ENCODE data around the gene TMPRSS4. TPM values are rescaled to one million over a fixed set of nuclear protein-coding genes. Genes with fewer than 3 reads are reported as not detected.

The TMPRSS4 gene
- total RNA-seq, 1 experiment from 2014 or later: 1.5 TPM

DNA sequence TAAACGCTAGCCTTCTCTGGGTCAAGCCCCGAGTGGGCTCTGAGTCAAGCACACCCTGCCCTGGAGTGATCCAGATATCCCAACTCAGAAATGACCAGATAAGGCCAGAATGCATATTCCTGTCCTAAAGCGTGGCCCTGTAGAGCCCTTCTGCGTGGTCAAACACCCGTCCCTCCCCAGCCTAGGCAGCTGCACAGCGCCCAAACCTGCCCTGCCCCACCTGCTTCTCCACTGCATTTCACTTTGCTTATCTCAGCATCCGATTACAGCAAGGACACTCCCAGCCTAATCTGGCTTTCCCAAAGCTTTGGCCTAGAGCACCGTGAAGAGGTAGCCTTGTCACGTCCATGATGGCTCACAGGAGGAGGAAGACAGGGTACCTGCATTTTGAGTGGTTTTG, 11.9 kb upstream of the TMPRSS4 start:
- Histone ChIP-seq H3K36me3 (ENCODE audit: control insufficient read depth in 1 of 2, insufficient read depth in 2 of 2, low read length in 2 of 2) (no peaks in the 10 kb centered on the region), H3K27me3 (ENCODE audit: insufficient read depth, low read length) (no peaks in the 10 kb centered on the region), H2AFZ (ENCODE audit: low read depth, low read length, poor library complexity, severe bottlenecking) (no peak overlapping the region), H3K27ac (ENCODE audit: low read depth, low read length) (no peak overlapping the region), H3K4me1 (ENCODE audit: control insufficient read depth in 1 of 2, insufficient read depth in 2 of 2, low read length in 2 of 2) (peaks cover 0 to 7% of the 10 kb centered on the region in 2 experiments; a peak in 1 of 4 replicates), H4K20me1 (ENCODE audit: insufficient read depth) (no peaks in the 10 kb centered on the region), H3K9me2 (ENCODE audit: insufficient read depth) (no peaks in the 10 kb centered on the region), H3K4me2 (ENCODE audit: low read length) (no peak overlapping the region), H3K9me3 (ENCODE audit: control insufficient read depth in 1 of 2, insufficient read depth in 1 of 2, low read depth in 1 of 2, low read length in 2 of 2) (no peaks in the 10 kb centered on the region), H3K9ac (ENCODE audit: low read length) (no peak overlapping the region), H3K79me2 (ENCODE audit: insufficient read depth, low read length) (no peaks in the 10 kb centered on the region), H3K4me3 (replicated peaks in 1 of 2; ENCODE audit: low read depth in 1 of 2, low read length in 2 of 2) (no peak overlapping the region)
- DNase-seq (ENCODE audit: low read depth, low spot score) (no peak), ATAC-seq (no peak)
- intact Hi-C loops (cut with micrococcal nuclease): no loop called here
- ChIA-PET RAD21 (ENCODE audit: low non-redundant PET in 1 of 2, low total read pairs in 2 of 2, uncharacterized antibody in 2 of 2, unreplicated experiment in 2 of 2) (no interaction called here), CTCF (no interaction called here), POLR2A (no interaction called here)
- BruUV-seq (replicated peaks): no TSS peak
- no peak for TF ChIP-seq CBX3 (IDR thresholded peaks at IDR 0.05; ENCODE audit: low read depth)
- no peak for TF ChIP-seq SP1 (IDR thresholded peaks at IDR 0.05; ENCODE audit: low read depth)
- no peak for TF ChIP-seq EGR1 (IDR thresholded peaks at IDR 0.05; ENCODE audit: low read depth)
- TF ChIP-seq, protein P1, sequence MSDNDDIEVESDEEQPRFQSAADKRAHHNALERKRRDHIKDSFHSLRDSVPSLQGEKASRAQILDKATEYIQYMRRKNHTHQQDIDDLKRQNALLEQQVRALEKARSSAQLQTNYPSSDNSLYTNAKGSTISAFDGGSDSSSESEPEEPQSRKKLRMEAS (IDR thresholded peaks at IDR 0.05): no peak
- TF ChIP-seq JUND (IDR thresholded peaks at IDR 0.05): no peak
- TF ChIP-seq ZNF274 (IDR thresholded peaks at IDR 0.05; ENCODE audit: low read depth, low read length): no peak
- TF ChIP-seq REST (IDR thresholded peaks at IDR 0.05; ENCODE audit: low read depth): no peak
- TF ChIP-seq, protein P2, sequence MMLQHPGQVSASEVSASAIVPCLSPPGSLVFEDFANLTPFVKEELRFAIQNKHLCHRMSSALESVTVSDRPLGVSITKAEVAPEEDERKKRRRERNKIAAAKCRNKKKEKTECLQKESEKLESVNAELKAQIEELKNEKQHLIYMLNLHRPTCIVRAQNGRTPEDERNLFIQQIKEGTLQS (IDR thresholded peaks at IDR 0.05): no peak
- no peak for TF ChIP-seq EZH2phosphoT487 (IDR thresholded peaks at IDR 0.05; ENCODE audit: borderline replicate concordance)
- TF ChIP-seq, protein P3, sequence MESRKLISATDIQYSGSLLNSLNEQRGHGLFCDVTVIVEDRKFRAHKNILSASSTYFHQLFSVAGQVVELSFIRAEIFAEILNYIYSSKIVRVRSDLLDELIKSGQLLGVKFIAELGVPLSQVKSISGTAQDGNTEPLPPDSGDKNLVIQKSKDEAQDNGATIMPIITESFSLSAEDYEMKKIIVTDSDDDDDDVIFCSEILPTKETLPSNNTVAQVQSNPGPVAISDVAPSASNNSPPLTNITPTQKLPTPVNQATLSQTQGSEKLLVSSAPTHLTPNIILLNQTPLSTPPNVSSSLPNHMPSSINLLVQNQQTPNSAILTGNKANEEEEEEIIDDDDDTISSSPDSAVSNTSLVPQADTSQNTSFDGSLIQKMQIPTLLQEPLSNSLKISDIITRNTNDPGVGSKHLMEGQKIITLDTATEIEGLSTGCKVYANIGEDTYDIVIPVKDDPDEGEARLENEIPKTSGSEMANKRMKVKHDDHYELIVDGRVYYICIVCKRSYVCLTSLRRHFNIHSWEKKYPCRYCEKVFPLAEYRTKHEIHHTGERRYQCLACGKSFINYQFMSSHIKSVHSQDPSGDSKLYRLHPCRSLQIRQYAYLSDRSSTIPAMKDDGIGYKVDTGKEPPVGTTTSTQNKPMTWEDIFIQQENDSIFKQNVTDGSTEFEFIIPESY (IDR thresholded peaks at IDR 0.05; ENCODE audit: extremely low read depth, insufficient replicate concordance, low read length): no peak
- no peak for TF ChIP-seq TCF7L2 (IDR thresholded peaks at IDR 0.05; ENCODE audit: borderline replicate concordance, extremely low read depth, insufficient read depth, insufficient read length)
- no peak for TF ChIP-seq POLR2A (IDR thresholded peaks at IDR 0.05; ENCODE audit: borderline replicate concordance, extremely low read depth, insufficient read depth, insufficient read length)
- no peak for TF ChIP-seq RAD21 (IDR thresholded peaks at IDR 0.05; ENCODE audit: low read depth)
- TF ChIP-seq SIN3A (IDR thresholded peaks at IDR 0.05; ENCODE audit: low read depth): no peak
- TF ChIP-seq YY1 (IDR thresholded peaks at IDR 0.05; ENCODE audit: extremely low read depth, insufficient replicate concordance, low read depth, low read length): no peak
- TF ChIP-seq POLR2AphosphoS5 (IDR thresholded peaks at IDR 0.05; ENCODE audit: low read depth, low read length): no peak
- TF ChIP-seq SRF (IDR thresholded peaks at IDR 0.05; ENCODE audit: low read depth): no peak
- TF ChIP-seq ELF1 (IDR thresholded peaks at IDR 0.05; ENCODE audit: borderline replicate concordance, low read depth): no peak
- TF ChIP-seq FOSL1 (IDR thresholded peaks at IDR 0.05; ENCODE audit: low read depth): no peak
- TF ChIP-seq EZH2 (IDR thresholded peaks at IDR 0.05): no peak

All from HCT116 (cell line).